Measurements from ENCODE around the gene TPRX1.
A peak's percentile ranks its signal among the peaks of the same experiment; 100 is the strongest.
"Not testable (repeated sequence)": the region's sequence is repeated elsewhere in the genome, so short reads cannot be mapped to it uniquely, and the experiment has no call there.

TPRX1 gene

GRCh38 chr19:47804451-47804850 is at the start of gene TPRX1:
Gene TPRX1 (minus strand): TSS chr19:47804551. CDS start chr19:47804539, 12 bp downstream.
- DNase-seq: not testable (repeated sequence)

- DNase-seq: no peak
Measured at GRCh38 chr19:47853003-47853402, 48.7 kb upstream of the TPRX1 start.

GRCh38 chr19:47848823-47849473 is 44.6 kb upstream of the TPRX1 start:
- peak; percentile 23 for DNase-seq

GRCh38 chr19:47848425-47848822 is 44.1 kb upstream of the TPRX1 start:
- DNase-seq: no peak

- no peak for DNase-seq
Measured at GRCh38 chr19:47842941-47843340, 38.6 kb upstream of the TPRX1 start.

- no peak for DNase-seq
Measured at GRCh38 chr19:47839913-47840312, 35.6 kb upstream of the TPRX1 start.

- no peak for DNase-seq
Measured at GRCh38 chr19:47839411-47839810, 35.1 kb upstream of the TPRX1 start.

GRCh38 chr19:47836038-47836437 is 31.7 kb upstream of the TPRX1 start:
- no peak for DNase-seq

GRCh38 chr19:47832723-47833122 is 28.4 kb upstream of the TPRX1 start:
- DNase-seq: no peak

GRCh38 chr19:47826800-47827199 is 22.4 kb upstream of the TPRX1 start:
- DNase-seq: no peak

GRCh38 chr19:47824396-47824795 is 20.0 kb upstream of the TPRX1 start:
- no peak for DNase-seq

GRCh38 chr19:47821460-47822020 is 17.2 kb upstream of the TPRX1 start, which contains the start of gene CRX:
Gene CRX (plus strand): TSS chr19:47821937. CDS start chr19:47834444, 12,507 bp downstream.
- DNase-seq: no peak

GRCh38 chr19:47820410-47820809 is 16.1 kb upstream of the TPRX1 start:
- no peak for DNase-seq

GRCh38 chr19:47819858-47820257 is 15.5 kb upstream of the TPRX1 start:
- DNase-seq: no peak

GRCh38 chr19:47818221-47818620 is 13.9 kb upstream of the TPRX1 start:
- not testable (repeated sequence) for DNase-seq

GRCh38 chr19:47816270-47816669 is 11.9 kb upstream of the TPRX1 start:
- not testable (repeated sequence) for DNase-seq

- DNase-seq: no peak
Measured at GRCh38 chr19:47813995-47814328, 9.6 kb upstream of the TPRX1 start.

- peak; percentile 77 for DNase-seq
Measured at GRCh38 chr19:47813304-47813994, 9.1 kb upstream of the TPRX1 start.

GRCh38 chr19:47806435-47806834 is 2.1 kb upstream of the TPRX1 start:
- DNase-seq: no peak

GRCh38 chr19:47805313-47805712 is 962 bp upstream of the TPRX1 start:
- DNase-seq: no peak

- DNase-seq: not testable (repeated sequence)
Measured at GRCh38 chr19:47803671-47804070, 680 bp downstream of the TPRX1 start.

- not testable (repeated sequence) for DNase-seq
Measured at GRCh38 chr19:47803148-47803547, 1.2 kb downstream of the TPRX1 start.

- DNase-seq: no peak
Measured at GRCh38 chr19:47802521-47803043, 1.8 kb downstream of the TPRX1 start.

- no peak for DNase-seq
Measured at GRCh38 chr19:47801270-47801669, 3.1 kb downstream of the TPRX1 start.

Measured in activated CD4-positive, alpha-beta T cell treated with anti-CD3 and anti-CD28 coated beads, Interleukin-2, amount 50 U/mL, for 16 hours (primary cell).